ENCODE results near the gene CYLD. TPM values are rescaled to one million over a fixed set of nuclear protein-coding genes. Genes with fewer than 3 reads are reported as not detected.

CYLD gene
- total RNA-seq, 2 experiments from 2014 or later: 133 to 135 TPM

DNA sequence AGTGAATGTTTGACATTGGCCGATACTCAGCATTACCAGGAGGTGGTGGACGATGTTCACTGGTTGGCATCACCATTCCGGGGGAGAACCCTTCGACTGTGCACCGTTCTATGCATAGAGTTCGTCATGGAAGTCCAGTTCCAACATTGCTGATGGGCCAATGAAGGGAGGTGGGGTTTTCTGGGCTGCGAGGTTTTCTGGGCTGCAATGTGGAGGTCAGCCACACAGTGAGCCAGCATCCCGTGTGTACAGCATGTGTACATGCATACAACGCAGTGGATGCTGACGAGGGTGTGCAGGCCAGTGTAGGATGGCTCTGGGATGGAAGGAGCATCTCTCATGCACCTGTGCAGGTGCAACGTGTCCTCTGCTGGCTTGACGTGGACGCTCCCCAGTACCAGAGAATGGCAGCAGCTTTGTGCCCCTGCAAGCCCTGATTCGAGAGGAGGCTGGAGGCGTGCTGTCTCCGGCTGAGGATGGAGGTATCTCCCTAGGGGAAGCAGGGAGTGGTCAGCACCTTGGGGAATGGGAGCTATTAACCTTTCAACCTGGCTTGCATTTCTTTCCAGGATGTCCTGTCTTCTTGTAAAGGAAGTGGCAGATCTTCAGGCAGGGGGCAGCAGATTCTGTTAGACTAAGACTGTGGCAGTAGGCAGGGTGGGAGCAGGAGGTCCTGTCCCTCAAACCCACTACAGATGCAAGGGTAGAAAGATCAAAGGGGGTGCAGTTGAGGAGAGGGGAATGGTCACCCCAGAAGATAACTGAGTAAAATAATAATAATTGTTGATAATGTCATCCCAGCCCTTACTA lies 98.2 kb downstream of the CYLD start:
- Mint-ChIP-seq H3K27me3 (peaks cover 2% of the 10 kb centered on the region), H3K27ac (no peak overlapping the region), H3K4me3 (no peak overlapping the region), H3K36me3 (no peaks in the 10 kb centered on the region), H3K9me3 (no peaks in the 10 kb centered on the region), H3K4me1 (ENCODE audit: low read depth) (peaks cover 24% of the 10 kb centered on the region)
- no peak for DNase-seq
- intact Hi-C loops (cut with micrococcal nuclease): no loop called here
- ChIA-PET POLR2A (no interaction called here), CTCF (interaction anchor here (2.6 kb wide), 1 partner anchor 34 kb away, joined by 10 read pairs; no protein-coding TSS in a partner anchor)

- H3K4me3 Mint-ChIP-seq: peak overlapping the region; percentile 54
- ChIA-PET CTCF (interaction anchor here (2.6 kb wide), 1 partner anchor 36 kb away, joined by 10 read pairs; no protein-coding TSS in a partner anchor), POLR2A (interaction anchor here (0.6 kb wide), 1 partner anchor 367 kb away, joined by 5 read pairs; no protein-coding TSS in a partner anchor)
- no peak overlapping the region for H3K27ac Mint-ChIP-seq
- peak; percentile 61 for DNase-seq
- peaks cover 2% of the 10 kb centered on the region for H3K27me3 Mint-ChIP-seq
- intact Hi-C loops (cut with micrococcal nuclease): no loop called here
- H3K36me3 Mint-ChIP-seq: no peaks in the 10 kb centered on the region
- H3K4me1 Mint-ChIP-seq (ENCODE audit: low read depth): peaks cover 24% of the 10 kb centered on the region
- no peaks in the 10 kb centered on the region for H3K9me3 Mint-ChIP-seq
These were observed 99.4 kb downstream of the CYLD start for GRCh38 chr16:50841081-50841886.

GRCh38 chr16:50842013-50842505 lies 100.2 kb downstream of the CYLD start:
- Mint-ChIP-seq H3K4me1 (ENCODE audit: low read depth) (peaks cover 24% of the 10 kb centered on the region), H3K4me3 (no peak overlapping the region), H3K36me3 (no peaks in the 10 kb centered on the region), H3K27me3 (peaks cover 2% of the 10 kb centered on the region), H3K27ac (no peak overlapping the region), H3K9me3 (no peaks in the 10 kb centered on the region)
- CTCF ChIA-PET: interaction anchor here (2.6 kb wide), 1 partner anchor 36 kb away, joined by 10 read pairs; no protein-coding TSS in a partner anchor
- intact Hi-C loops (cut with micrococcal nuclease): no loop called here
- POLR2A ChIA-PET: no interaction called here
- DNase-seq: no peak

DNA sequence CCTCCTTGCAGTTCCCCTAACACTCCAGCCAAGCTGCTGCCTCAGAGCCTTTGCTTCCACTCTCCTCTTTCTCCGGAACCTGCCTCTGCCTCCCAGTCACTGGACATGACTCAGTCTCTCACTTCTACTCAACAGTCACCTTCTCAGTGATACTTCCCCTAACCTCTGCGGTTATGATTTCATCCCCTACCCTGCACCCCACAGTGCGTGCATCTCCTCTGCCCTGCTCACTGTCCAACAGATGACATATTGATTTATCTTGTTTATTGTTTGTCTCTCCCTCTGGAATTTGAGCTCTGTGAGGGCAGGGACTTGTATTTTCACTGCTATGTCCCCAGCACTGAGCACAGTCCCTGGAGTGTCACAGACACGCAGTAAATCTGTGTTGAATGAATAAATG lies 100.7 kb downstream of the CYLD start:
- DNase-seq: peak; percentile 69
- no peaks in the 10 kb centered on the region for H3K36me3 Mint-ChIP-seq

GRCh38 chr16:50844840-50845239 lies 103.0 kb downstream of the CYLD start:
- no peak overlapping the region for H3K27ac Mint-ChIP-seq
- H3K4me3 Mint-ChIP-seq: no peak overlapping the region
- H3K27me3 Mint-ChIP-seq: peaks cover 2% of the 10 kb centered on the region
- H3K36me3 Mint-ChIP-seq: no peaks in the 10 kb centered on the region
- intact Hi-C loops (cut with micrococcal nuclease): no loop called here
- H3K4me1 Mint-ChIP-seq (ENCODE audit: low read depth): peaks cover 21% of the 10 kb centered on the region
- CTCF ChIA-PET: no interaction called here
- POLR2A ChIA-PET: no interaction called here
- no peaks in the 10 kb centered on the region for H3K9me3 Mint-ChIP-seq
- DNase-seq: no peak

More for the DNA sequence above, 100.7 kb downstream of the CYLD start:
- H3K9me3 Mint-ChIP-seq: no peaks in the 10 kb centered on the region
- intact Hi-C loops (cut with micrococcal nuclease): no loop called here
- peaks cover 24% of the 10 kb centered on the region for H3K4me1 Mint-ChIP-seq (ENCODE audit: low read depth)
- ChIA-PET CTCF (interaction anchor here (2.6 kb wide), 1 partner anchor 37 kb away, joined by 10 read pairs; no protein-coding TSS in a partner anchor), POLR2A (no interaction called here)
- H3K27ac Mint-ChIP-seq: no peak overlapping the region
- peak overlapping the region; percentile 9 for H3K4me3 Mint-ChIP-seq
- peaks cover 2% of the 10 kb centered on the region for H3K27me3 Mint-ChIP-seq

- H3K4me1 Mint-ChIP-seq (ENCODE audit: low read depth): peaks cover 21% of the 10 kb centered on the region
- no peak overlapping the region for H3K27ac Mint-ChIP-seq
- H3K9me3 Mint-ChIP-seq: no peaks in the 10 kb centered on the region
- H3K36me3 Mint-ChIP-seq: no peaks in the 10 kb centered on the region
- CTCF ChIA-PET: no interaction called here
- no peak for DNase-seq
- POLR2A ChIA-PET: no interaction called here
- peaks cover 2% of the 10 kb centered on the region for H3K27me3 Mint-ChIP-seq
- no peak overlapping the region for H3K4me3 Mint-ChIP-seq
- intact Hi-C loops (cut with micrococcal nuclease): no loop called here
These were observed 103.4 kb downstream of the CYLD start for GRCh38 chr16:50845296-50845695.

DNA sequence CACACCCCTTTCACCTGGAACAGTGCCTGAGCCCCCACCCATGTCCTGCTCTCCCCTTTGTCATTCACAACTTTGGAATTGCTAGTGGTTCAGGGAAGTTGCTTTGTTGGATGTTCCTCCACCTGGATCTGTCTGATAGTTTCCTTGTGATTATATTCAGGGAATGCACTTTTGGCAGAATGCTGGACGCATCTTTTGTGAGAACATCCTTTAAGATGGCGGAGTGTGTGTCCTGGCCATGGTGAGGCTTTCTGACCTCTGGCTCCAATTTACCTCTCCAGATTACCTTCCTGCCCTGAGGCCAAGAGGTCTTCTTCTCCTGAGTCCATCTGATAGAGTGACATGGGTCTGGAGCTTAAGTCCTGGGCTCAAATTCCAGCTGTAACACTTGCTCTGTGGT lies 104.6 kb downstream of the CYLD start:
- ChIA-PET CTCF (no interaction called here), POLR2A (no interaction called here)
- intact Hi-C loops (cut with micrococcal nuclease): no loop called here
- H3K4me1 Mint-ChIP-seq (ENCODE audit: low read depth): peaks cover 13% of the 10 kb centered on the region
- H3K4me3 Mint-ChIP-seq: no peak overlapping the region
- no peaks in the 10 kb centered on the region for H3K9me3 Mint-ChIP-seq
- no peaks in the 10 kb centered on the region for H3K36me3 Mint-ChIP-seq
- DNase-seq: no peak
- H3K27me3 Mint-ChIP-seq: peaks cover 2% of the 10 kb centered on the region
- H3K27ac Mint-ChIP-seq: no peak overlapping the region

DNA sequence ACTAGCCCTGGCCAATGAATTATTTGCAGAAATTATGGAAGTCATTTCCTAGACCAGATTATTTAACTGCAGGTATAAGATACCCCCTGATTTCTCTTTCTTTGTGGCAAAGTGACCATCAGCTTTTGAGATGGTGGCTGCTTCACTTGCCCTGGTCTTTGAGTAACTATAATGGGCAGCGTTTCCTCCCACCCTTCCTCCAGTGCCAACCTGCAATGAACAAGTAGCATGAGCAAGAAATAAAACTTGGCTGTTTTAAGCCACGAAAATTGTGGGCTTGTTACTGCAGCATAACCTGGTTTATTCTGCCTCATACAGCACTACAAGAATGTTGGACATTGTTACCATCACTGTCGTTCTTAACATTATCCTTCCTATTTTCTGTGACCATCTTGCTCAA lies 105.3 kb downstream of the CYLD start:
- Mint-ChIP-seq H3K36me3 (no peaks in the 10 kb centered on the region), H3K4me1 (ENCODE audit: low read depth) (peaks cover 8% of the 10 kb centered on the region), H3K4me3 (no peak overlapping the region), H3K27ac (no peak overlapping the region), H3K9me3 (no peaks in the 10 kb centered on the region), H3K27me3 (peaks cover 2% of the 10 kb centered on the region)
- intact Hi-C loops (cut with micrococcal nuclease): no loop called here
- ChIA-PET POLR2A (no interaction called here), CTCF (no interaction called here)
- DNase-seq: no peak

DNA sequence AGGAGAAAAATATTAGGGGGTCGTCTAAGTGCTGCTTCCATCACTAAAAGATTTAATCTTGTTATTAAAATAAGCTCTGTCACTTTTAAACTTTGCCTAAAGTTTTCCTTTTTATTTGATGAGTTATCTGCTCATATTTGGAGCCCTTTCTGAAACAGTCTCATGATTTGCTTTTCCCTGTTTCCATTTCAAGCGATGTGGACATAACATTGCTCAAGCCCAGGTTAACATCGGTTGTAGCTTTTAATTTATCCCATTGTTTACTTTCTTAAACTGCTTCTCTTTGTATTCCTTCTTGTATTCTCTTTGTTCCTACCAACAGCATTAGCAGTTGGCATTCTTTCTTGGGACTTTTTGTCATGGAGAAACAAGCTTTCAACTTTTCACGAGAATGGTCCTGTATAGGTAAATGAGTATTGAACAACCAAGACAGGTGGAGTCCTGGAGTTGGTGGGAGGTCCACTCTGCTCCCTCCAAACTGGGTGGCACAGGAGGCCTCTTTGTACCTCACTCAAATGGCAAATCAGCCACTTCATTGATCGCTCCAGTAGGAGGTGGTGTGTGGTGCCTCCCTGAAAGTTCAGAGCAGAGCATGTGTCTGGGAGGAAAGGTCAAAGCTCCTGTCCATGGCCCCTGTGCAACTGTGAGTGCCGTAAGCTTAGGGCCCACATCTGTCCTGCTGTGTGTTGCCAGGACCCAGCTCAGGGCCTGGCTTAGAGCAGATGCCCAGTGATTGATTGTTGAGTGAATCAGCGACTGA lies 107.0 kb downstream of the CYLD start:
- POLR2A ChIA-PET: no interaction called here
- H3K4me3 Mint-ChIP-seq: no peak overlapping the region
- H3K36me3 Mint-ChIP-seq: no peaks in the 10 kb centered on the region
- DNase-seq: no peak
- H3K27me3 Mint-ChIP-seq: peaks cover 5% of the 10 kb centered on the region
- no peaks in the 10 kb centered on the region for H3K4me1 Mint-ChIP-seq (ENCODE audit: low read depth)
- H3K9me3 Mint-ChIP-seq: no peaks in the 10 kb centered on the region
- intact Hi-C loops (cut with micrococcal nuclease): no loop called here
- CTCF ChIA-PET: no interaction called here
- H3K27ac Mint-ChIP-seq: no peak overlapping the region

Small RNA genes within 50 kb of the gene (microRNA-seq; reads per million reads assigned to microRNA genes)
- gene MIR3181 (ENCODE audit: borderline microRNAs expressed, borderline number of aligned reads, borderline replicate concordance): 3.9 reads per million, percentile 5 among the genes with 10 or more reads in this experiment

Other genes starting within 250 kb of the CYLD start
- gene NKD1, start 193.7 kb upstream of the CYLD start, total RNA-seq: 1 to 10 TPM in 1 of 2 experiments, under 1 TPM in 1; 0.67 to 1.6 TPM
- 10 to 100 TPM; 55.4 to 56.9 TPM for gene SNX20, start 60.8 kb upstream of the CYLD start, total RNA-seq
- gene NOD2, start 48.5 kb upstream of the CYLD start, total RNA-seq: 10 to 100 TPM; 17.9 to 18.7 TPM

Data from activated CD4-positive, alpha-beta memory T cell treated with anti-CD3 and anti-CD28 coated beads for 36 hours (primary cell).